GM19372 (cell line): ENCODE measurements around the gene CNRIP1.
"Not testable (repeated sequence)": the region's sequence is repeated elsewhere in the genome, so short reads cannot be mapped to it uniquely, and the experiment has no call there.

ENCODE experiments used
- ATAC-seq: cut with Tn5 transposase; IDR thresholded peaks from one replicate; pipeline ENCODE4 v1.9.1; 2021; ENCODE audit warnings: mild to moderate bottlenecking, low read depth, moderate library complexity; ENCODE audit not compliant: unreplicated experiment

CNRIP1 gene, protein sequence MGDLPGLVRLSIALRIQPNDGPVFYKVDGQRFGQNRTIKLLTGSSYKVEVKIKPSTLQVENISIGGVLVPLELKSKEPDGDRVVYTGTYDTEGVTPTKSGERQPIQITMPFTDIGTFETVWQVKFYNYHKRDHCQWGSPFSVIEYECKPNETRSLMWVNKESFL

DNA sequence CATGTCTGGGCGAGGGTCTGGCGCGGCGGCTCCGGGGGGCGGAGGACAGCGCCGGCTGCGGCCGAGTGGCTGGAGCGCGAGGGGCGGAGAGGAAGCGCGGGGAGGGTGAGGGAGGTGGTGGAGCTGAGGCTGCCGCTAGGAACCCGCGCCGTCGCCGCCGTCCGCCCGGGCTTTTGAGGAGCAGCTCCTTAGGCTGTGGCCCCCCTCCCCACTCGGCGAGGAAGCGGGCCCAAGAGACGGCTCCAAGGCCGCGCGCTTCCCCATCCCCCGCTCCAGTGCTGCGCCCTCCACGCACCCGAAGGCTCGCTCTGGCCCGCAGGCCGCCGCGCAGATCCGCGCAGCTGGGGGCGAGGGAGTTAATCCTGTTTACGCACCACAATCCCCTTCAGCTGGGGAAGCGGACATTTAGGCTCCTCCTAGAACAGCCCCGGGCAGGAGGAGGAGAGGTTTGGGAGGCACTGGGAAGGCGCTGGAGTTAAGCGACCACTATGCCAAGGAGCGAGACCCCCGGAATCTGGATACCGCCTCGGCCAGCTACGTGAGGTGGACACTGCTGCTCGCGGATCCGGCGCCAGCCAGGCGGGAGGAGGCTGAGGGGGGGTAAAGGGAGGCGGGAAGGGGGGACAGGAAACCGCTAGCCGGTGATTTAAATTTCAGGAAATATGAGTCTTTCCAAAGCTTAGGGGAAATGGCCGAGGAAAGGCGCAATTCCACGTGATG is at the start of gene CNRIP1:
CNRIP1 (minus strand) TSS at position 552 of the 720 bp plus-strand sequence; CDS start at position 3, 549 bp downstream.
- no peak for ATAC-seq

- ATAC-seq: no peak
Measured at GRCh38 chr2:68369337-68369734, 49.6 kb upstream of the CNRIP1 start.

DNA sequence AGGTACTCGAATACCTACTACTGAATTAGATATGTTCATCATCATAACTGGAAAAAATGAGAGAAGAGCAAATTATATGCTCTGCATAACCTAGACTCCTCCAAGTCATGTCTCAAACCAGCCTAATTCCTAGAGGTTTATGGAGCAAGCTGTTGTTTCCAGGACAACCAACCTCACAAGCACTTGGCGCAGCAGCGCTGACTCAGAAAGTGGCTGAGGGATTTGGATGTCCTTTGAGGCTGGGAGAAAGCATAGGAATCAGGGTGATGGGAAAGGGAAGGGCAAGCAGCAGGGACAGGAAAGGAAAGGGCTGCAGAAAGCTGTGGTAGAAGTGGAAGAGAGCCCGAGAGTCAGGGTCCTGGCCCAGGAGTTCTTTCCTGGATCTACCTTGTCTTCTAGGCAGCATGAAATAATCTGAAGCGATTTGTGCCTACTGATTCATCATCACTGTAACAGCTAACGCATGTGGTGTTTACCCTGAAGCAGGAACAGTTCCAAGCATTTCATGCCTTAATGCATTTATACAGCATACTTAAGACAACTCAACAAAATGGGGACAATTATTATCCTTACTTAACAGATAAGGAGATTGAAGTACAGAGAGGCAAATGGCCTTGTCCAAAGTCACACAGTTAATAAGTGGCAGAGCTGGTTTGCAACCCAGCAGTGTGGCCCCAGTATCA is 49.0 kb upstream of the CNRIP1 start:
- no peak for ATAC-seq

GRCh38 chr2:68367953-68368653 is 48.4 kb upstream of the CNRIP1 start:
- ATAC-seq: no peak

DNA sequence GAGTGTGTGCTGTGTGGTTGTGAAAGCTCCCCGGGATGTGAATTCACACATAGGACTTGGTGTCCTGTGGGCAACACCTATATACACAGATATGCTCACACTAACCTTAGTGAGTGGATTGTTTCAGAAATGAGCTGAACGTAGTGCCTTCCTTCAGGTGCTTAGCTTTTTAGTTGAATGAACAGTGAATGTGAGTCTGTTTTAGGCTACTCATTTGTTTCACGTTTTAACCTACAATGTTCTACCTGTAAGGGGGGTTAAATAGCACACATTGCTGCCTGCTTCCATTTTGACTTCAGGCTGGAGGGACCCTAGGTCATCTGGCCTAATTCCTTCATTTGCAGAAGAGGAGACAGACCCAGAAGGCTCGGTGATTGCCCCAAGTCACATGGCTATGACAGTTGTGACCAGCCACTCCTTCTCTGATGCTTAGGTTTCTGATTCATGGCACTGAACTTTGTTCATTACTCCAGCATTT is 46.4 kb upstream of the CNRIP1 start:
- ATAC-seq: peak; percentile 37

DNA sequence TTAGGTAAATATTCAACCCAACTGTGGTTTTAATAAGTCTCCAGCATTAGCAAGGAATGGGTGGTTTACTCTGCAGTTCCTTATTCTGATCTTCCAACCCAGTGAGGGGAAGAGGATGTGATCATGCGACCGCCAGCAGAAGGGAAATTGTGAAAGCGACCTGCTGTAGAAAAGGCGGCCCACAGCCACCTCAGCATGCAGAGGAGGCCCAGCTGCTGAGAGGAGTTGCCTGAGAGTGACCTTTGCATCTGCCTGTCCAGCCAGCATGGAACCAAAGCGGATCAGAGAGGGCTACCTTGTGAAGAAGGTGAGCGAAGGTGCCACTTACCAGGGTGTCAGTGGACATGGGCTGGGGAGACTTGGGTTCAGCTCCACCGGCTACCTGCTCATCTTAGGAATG is 45.3 kb upstream of the CNRIP1 start, which contains the start of gene PLEK:
PLEK (plus strand) TSS at position 196 of the 400 bp plus-strand sequence; CDS start at position 266, 70 bp downstream.
- ATAC-seq: peak; percentile 59

DNA sequence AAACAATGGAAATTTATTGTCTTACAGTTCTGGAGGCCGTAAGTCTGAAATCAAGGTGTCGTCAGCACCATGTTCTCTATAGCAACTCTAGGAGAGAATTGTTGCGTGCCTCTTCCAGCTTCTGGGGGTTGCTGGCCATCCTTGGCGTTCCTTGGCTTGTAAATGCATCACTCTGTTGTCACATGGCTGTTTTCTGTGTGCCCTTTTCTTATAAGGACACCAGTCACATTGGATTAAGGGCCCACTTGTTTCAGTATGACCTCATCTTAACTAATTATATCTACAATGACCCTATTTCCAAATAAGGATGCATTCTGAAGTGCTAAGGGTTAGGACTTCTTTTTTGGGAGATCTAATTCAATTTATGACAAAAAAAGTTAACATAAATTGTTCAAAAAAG is 44.0 kb upstream of the CNRIP1 start:
- no peak for ATAC-seq

GRCh38 chr2:68362749-68363148 is 43.0 kb upstream of the CNRIP1 start:
- ATAC-seq: no peak

DNA sequence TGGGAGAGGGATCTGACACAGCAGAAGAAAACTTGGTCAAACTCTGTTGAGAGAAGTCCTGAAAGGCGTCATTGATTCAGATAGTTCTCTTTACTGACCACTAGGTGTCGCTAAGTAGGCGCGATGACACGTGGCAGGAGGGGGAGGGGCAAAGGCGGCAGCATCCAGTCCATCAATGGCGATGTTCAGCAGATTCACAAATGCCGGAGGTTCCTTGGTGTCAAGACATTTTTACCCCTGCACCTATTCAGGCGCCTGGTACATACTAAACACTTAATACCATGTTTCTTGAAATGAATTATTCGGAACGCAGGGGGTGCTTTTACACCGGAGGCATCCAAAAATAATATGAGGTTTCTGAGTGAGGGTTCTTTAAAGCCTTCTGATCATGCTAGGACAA is 42.3 kb upstream of the CNRIP1 start:
- ATAC-seq: no peak

GRCh38 chr2:68359889-68360288 is 40.1 kb upstream of the CNRIP1 start:
- no peak for ATAC-seq

GRCh38 chr2:68357605-68358337 is 38.0 kb upstream of the CNRIP1 start:
- ATAC-seq: peak; percentile 49

DNA sequence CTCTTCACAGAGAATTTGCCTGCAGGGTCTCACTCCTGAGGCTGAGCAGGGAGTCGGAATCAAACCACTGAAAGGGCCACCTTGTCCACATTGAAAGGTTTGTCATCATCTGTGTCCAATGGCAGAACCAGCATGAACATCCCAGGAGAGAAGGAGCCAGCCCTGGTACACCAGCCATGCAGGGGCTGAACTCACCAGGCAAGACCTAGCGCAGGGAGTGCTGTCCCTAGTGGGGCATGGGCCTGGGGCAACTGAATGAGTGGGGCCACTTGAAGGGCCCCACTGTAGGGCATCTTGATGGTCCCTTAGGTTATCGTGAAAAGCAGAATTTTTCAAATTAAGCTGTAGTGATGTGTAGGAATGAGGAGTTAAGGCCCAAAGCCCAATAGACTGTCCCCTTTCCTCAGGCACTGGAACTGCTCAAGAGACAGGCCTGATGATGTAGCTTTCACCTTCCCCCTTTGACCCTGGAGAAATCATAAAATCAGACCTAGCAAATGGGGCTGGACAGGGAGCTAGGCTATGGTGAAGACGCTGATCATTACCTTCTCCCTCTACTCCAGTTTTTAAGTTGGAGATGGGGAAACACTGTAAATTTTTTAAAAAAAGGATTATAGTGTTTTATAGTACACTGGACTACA is 37.0 kb upstream of the CNRIP1 start:
- ATAC-seq: no peak

- no peak for ATAC-seq
Measured at GRCh38 chr2:68352651-68353391, 33.1 kb upstream of the CNRIP1 start.

GRCh38 chr2:68351997-68352396 is 32.2 kb upstream of the CNRIP1 start:
- ATAC-seq: no peak

GRCh38 chr2:68349091-68349490 is 29.3 kb upstream of the CNRIP1 start:
- ATAC-seq: not testable (repeated sequence)

DNA sequence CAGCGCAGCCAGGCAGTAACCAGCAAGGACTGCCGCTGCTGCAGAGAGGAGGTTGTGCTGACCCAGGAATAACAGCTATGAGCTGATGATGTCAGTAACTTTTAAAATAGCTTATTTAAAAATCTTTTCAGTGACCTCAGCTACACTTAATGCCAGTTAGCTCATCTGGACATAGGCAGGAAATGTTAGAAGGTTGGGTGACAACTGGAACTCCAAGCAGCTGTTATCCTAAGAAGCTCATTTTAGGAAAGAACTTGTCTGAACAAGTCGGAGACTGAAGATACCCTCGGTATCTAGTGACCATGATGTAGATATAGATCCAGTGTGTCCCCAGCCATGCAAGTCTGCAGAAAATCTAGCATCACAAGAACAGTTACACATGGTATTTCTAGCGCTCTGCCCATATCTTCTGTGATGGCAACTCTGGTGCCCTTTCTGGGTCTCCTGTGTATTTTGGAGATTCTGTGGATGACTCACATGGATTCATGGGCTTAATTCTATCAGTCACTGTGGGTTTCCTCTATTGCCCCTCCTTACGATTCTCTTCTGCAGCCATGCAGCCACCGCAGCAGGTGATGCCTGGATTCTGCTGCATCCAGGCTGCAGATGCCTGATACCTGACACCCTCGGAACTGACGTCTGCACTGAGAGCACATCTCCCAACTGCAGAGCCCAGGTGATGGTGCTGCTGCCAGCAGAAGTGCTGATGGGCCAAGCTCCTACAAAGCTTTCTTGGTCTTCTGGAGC is 25.6 kb upstream of the CNRIP1 start:
- no peak for ATAC-seq

DNA sequence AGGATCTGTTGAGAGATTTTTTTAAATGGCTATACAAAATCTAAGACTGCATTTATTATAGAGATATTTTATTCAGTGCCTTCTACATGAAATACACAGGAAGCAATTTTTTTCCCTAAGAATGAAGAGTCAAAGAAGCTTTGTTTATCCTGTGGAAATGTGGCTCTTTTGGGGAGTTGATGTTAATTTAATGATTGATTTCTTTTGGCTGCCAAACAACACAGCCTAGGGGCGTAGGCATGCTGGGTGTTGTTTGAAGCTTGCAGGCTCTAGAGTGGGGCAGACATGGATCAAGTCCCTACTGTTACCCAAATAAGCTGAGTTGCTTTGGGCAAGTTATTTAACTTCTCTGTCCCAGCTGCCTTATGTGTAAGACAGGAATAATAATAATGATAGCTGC is 24.3 kb upstream of the CNRIP1 start:
- no peak for ATAC-seq

- no peak for ATAC-seq
Measured at GRCh38 chr2:68342470-68342869, 22.7 kb upstream of the CNRIP1 start.
